Fibroblast of lung (primary cell): ENCODE measurements around the gene TRMT61A.

Experiments used
- EZH2 ChIP-seq: IDR thresholded peaks from 2 replicates; pipeline ENCODE4 v1.5.1; 2012; ENCODE audit warnings: low read length, control low read depth, mild to moderate bottlenecking; ENCODE audit errors: missing control alignments
- TF ChIP-seq, protein P1 (sequence below), 2 donors: IDR thresholded peaks in 1 of 2; conservative IDR thresholded peaks in 1 of 2; 1 replicate in 1 of 2; 2 replicates in 1 of 2; pipeline ENCODE4 v1.5.1; 2011 to 2012; ENCODE audit warnings: low read length in 2 of 2, control low read depth in 1 of 2, inconsistent platforms in 1 of 2, low read depth in 1 of 2, mild to moderate bottlenecking in 1 of 2

DNA sequence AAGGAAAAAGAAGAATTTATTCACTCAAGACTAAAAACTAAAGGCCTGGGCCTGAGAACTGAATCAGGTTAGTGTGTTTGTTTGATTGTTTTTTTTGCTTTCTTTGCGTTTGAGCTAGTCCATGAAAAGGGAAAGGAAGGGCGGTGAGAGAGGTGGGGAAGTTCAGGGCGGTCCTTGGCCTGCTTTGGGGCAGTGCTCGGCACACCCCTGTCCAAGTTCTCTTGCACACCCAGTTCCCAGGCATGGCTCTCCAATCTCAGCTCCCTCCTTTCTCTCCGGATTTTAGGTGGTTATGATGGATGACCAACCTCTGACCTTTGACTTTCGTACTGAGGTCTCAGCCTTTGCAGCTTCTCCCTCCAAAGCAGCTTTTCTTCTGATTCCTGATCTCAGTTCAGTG, 45.1 kb downstream of the TRMT61A start:
- TF ChIP-seq, protein P1, sequence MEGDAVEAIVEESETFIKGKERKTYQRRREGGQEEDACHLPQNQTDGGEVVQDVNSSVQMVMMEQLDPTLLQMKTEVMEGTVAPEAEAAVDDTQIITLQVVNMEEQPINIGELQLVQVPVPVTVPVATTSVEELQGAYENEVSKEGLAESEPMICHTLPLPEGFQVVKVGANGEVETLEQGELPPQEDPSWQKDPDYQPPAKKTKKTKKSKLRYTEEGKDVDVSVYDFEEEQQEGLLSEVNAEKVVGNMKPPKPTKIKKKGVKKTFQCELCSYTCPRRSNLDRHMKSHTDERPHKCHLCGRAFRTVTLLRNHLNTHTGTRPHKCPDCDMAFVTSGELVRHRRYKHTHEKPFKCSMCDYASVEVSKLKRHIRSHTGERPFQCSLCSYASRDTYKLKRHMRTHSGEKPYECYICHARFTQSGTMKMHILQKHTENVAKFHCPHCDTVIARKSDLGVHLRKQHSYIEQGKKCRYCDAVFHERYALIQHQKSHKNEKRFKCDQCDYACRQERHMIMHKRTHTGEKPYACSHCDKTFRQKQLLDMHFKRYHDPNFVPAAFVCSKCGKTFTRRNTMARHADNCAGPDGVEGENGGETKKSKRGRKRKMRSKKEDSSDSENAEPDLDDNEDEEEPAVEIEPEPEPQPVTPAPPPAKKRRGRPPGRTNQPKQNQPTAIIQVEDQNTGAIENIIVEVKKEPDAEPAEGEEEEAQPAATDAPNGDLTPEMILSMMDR (conservative IDR thresholded peaks at IDR 0.05 in 1 of 2, IDR thresholded peaks at IDR 0.05 in 1 of 2; ENCODE audit: low read depth in 1 of 2, low read length in 2 of 2): no peak
- TF ChIP-seq EZH2: no peak
